Hindlimb muscle (tissue), 1 donor: Measurements from ENCODE around the gene FLT3LG. TPM values are rescaled to one million over a fixed set of nuclear protein-coding genes. Genes with fewer than 3 reads are reported as not detected.
"Not testable (repeated sequence)": the region's sequence is repeated elsewhere in the genome, so short reads cannot be mapped to it uniquely, and the experiment has no call there.

Experiments used
- DNase-seq: peaks from one replicate; pipeline ENCODE4 v3.0.0-alpha.2; 2013
- polyA plus RNA-seq: library from polyadenylated mRNA; unstranded; fragments of 120-200 nt; gene quantifications from one replicate; pipeline ENCODE4 v1.2.1, GENCODE V29; 2013; ENCODE audit not compliant: insufficient read length

The FLT3LG gene
- polyA plus RNA-seq, 1 donor: 3.5 TPM

DNA sequence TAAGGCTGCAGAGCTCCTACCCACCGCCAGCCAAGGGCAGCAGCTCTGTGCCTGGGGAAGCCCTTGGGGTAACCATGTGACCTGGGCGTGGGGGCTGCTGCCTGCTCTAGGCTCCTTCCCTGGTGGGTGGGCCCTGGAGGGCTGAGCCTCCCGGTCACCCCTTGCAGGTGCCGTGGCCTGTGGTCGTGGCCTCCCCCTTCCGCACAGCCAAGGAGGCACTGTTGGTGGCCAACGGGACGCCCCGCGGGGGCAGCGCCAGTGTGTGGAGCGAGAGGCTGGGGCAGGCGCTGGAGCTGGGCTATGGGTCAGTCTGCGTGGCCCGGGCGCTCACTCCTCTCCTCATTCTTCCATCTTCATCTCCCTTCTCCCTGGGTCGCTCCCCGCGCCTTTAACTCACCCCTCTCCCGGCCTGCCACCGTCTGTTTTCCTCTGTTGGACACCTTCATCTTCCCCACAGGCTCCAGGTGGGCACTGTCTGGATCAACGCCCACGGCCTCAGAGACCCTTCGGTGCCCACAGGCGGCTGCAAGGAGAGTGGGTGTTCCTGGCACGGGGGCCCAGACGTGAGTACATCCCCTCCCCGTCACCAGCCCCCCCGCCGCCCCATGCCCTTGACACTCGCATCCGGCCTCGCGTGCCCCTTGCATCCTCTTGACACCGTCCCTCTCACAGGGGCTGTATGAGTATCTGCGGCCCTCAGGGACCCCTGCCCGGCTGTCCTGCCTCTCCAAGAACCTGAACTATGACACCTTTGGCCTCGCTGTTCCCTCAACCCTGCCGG is 9.9 kb upstream of the FLT3LG start:
- DNase-seq: no peak

DNA sequence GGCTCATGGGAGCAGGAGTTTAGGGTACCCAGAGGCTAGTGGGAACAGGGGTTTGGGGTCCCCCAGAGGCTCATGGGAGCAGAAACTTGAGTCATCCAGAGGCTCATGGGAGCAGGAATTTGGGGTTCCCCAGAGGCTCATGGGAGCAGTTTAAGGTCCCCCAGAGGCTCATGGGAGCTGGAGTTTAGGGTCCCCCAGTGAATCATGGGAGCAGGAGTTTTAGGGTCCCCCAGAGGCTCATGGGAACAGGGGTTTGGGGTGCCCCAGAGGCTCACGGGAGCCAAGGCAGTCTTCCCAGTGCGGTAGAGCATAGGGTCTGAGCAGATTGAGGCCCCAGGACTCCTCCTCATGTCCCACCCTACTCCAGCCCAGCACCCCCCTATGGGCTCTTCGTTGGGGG is 8.6 kb upstream of the FLT3LG start:
- DNase-seq: no peak

DNA sequence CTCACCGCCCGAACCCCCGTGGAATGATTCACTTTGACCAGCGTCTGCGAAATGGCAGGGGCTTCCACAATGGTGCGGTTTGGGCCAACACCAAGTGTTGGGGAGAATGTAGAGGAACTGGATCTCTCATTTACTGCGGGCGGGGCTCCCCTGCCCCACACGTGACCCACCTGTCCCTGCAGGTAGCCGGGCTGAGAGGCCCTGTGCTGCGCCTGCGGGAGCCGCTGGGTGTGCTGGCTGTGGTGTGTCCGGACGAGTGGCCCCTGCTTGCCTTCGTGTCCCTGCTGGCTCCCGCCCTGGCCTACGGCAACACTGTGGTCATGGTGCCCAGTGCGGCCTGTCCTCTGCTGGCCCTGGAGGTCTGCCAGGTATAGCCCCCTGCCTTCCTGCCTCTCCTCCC is 5.8 kb upstream of the FLT3LG start:
- DNase-seq: no peak

DNA sequence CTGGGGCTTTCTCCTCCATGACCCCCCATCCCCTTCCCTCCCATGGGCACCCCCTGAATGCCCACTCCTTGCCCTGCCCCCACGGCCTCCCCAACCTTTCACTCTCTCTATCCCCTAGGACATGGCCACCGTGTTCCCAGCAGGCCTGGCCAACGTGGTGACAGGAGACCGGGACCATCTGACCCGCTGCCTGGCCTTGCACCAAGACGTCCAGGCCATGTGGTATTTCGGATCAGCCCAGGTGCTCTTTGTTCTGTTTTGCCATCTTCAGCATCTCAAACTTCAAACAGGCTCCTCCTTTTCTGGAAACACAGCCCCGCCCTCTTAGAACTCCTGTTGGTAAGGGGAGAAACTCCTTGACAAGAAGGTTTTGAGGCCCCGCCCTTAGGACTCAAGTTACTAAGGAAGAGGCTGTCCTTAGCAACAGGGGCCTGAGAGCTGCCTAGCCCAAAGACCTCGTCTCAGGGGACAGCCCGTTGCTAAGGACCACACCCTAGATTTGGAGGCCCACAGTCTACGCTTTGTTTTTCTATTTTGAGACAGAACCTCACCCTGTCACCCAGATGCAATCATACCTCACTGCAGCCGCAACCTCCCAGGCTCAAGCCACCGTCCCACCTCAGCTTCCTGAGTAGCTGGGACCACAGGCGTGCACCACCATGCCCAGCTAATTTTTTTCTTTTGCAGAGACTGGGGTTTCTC is 5.1 kb upstream of the FLT3LG start:
- DNase-seq: peak; percentile 85

DNA sequence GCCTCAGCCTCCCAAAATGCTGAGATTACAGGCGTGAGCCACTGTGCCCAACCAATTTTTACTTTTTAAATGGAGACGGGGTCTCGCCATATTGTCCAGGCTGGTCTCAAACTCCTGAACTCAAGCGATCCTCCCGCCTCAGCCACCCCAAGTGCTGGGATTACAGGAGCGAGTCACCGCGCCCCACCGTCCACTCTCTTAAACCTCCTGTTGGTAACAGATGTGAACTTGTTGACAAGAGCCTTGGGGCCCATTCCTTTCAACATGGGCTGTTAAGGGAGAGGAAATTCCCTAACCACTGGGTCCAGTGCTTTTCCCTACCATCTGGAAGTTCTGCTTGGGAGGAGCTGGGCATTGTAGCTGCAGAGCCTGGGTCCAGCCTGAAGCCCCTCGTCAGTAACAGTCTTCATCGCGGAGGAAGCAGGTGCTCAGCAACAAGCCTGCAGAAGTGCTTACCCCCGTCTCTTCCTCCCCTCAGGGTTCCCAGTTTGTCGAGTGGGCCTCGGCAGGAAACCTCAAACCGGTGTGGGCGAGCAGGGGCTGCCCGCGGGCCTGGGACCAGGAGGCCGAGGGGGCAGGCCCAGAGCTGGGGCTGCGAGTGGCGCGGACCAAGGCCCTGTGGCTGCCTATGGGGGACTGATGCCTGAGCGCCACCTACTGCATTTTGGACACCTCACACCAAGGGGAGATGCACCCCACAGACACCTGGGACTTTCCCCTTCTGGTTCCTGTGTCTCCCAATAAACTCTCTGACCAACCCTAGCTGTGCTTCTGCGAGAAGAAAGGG is 4.0 kb upstream of the FLT3LG start:
- no peak for DNase-seq

DNA sequence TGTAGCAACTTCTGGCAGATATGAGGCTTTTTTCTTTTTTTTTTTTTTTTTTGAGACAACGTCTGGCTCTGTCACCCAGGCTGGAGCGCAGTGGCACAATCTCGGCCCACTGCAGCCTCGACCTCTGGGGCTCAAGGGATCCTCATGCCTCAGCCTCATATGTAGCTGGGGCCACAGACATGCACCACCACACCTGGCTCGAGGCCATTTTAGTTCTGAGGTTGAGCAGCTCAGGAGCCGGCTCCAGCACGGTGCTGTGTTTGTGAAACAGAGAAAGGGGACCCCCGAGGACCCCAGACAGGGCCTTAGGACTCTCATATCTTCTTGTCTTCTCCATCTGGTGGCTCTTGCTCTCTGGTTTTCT is 3.4 kb upstream of the FLT3LG start:
- DNase-seq: no peak

DNA sequence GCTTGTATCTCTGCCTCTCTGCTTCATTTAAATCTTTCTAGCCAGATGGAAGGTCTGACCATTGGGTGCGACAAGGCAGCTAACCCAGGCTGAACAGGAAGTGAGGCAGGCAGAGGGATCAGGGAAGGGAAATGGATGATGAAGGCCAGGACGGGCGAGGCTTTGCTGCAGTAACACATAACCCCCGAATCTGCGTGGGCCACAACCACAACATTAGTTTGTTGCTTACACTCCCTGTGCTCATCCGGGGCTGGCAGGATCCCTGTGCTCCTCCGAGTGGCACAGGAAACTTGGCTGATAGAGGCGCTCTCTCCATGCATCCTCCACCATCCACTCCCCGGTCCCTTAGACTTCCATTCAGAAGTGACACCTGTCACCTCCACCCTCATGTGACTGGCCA is 1.1 kb upstream of the FLT3LG start:
- DNase-seq: no peak

DNA sequence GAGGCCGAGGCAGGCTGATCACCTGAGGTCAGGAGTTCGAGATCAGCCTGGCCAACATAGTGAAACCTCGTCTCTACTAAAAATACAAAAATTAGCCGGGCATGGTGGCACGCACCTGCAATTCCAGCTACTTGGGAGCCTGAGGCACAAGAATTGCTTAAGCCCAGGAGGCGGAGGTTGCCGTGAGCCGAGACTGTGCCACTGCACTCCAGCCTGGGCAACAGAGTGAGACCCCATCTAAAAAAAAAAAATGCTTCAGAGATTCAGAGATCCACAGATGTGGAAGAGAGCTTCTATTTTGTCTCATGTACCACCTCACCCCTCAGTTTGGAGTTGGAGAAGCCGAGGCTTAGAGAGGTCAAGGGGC is 531 bp upstream of the FLT3LG start:
- not testable (repeated sequence) for DNase-seq

DNA sequence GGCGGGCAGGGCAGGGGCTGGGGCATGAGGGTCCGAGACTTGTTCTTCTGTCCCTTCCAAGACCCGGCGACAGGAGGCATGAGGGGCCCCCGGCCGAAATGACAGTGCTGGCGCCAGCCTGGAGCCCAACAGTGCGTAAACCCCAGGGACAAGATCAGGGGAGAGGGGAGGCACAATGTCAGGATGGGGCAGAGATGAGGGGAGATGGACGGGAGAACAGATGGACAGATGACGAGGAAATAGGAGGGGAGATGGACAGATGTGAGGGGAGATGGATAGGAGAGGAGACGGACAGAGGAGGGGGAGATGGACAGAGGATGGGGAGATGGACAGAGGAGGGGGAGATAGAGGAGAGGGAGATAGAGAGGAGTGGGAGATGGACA is 518 bp downstream of the FLT3LG start:
- DNase-seq: no peak

DNA sequence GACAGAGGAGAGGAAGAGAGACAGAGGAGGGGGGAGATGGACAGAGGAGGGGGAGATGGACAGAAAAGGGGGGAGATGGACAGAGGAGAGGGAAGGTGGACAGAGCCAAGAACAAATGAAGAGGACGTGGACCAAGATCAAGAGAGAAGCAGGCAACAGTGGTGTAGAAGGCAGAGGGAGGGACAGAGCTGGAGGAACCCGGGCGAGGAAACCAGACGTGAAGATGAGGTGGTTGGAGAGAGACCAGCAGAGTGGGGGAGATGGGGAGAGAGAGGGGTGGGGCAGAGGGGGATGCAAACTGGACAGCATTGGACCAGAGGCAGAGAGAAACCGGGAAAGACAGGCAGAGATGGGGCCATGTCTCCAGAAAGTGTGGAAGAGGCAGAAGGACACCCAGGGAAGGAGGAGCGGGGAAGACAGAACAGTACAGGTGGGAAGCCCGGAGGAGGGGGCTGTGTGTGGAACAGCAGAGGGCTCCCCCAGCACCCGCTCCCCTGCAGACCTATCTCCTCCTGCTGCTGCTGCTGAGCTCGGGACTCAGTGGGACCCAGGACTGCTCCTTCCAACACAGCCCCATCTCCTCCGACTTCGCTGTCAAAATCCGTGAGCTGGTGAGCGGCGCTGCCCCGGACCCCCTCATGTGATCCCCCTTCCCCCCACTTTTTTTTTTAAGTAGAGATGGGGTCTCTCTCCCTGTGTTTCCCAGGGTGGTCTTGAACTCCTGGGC is 1.3 kb downstream of the FLT3LG start:
- DNase-seq: no peak

DNA sequence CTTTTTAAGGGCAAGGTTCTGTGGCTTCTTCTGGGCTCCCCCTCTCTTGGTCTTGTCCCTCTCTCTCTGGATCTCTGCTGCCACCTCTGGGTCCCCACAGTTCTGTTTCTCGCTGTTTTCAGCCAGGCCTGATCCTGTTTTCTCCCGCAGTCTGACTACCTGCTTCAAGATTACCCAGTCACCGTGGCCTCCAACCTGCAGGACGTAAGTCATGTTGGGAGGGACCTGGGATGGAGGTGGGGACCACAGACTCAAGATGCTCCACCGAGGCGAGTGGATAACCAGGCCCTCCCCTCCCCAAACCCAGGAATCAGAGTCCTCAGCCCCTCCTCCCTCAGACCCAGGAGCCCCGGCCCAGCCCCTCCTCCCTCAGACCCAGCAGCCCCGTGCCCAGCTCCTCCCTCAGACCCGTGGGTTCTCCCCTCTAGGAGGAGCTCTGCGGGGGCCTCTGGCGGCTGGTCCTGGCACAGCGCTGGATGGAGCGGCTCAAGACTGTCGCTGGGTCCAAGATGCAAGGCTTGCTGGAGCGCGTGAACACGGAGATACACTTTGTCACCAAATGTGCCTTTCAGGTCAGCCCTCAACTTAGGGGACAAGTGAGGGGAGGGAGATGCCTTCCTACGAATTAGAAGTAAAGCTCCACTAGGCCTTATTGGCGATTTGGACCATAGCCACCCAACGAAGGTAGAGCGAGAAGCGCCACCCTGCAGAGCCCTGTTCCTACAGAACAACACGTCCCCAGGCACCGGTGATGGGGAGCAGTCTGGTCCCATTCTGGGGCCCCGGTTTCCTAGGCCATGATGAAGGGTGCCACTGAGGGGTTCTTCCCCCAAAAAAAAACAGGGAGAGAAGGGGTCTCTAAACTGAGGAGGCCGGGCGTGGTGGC is 2.2 kb downstream of the FLT3LG start:
- no peak for DNase-seq

DNA sequence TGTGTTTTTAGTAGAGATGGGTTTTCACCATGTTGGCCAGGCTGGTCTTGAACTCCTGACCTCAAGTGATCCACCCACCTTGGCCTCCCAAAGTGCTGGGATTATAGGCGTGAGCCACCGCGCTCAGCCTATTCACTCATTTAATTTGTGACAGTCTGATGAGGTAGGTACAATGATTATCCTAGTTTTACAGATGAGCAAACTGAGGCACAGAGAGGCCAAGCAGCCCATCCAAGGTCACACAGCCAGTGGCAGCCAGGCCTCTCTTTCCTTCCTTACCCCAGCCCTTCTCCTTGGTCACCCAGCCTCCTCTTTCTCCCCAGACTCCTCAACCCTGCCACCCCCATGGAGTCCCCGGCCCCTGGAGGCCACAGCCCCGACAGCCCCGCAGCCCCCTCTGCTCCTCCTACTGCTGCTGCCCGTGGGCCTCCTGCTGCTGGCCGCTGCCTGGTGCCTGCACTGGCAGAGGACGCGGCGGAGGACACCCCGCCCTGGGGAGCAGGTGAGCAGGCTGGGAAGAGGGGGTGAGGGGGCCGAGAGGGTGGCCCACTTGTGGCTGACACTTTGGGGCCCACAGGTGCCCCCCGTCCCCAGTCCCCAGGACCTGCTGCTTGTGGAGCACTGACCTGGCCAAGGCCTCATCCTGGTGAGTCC is 6.1 kb downstream of the FLT3LG start:
- DNase-seq: no peak

DNA sequence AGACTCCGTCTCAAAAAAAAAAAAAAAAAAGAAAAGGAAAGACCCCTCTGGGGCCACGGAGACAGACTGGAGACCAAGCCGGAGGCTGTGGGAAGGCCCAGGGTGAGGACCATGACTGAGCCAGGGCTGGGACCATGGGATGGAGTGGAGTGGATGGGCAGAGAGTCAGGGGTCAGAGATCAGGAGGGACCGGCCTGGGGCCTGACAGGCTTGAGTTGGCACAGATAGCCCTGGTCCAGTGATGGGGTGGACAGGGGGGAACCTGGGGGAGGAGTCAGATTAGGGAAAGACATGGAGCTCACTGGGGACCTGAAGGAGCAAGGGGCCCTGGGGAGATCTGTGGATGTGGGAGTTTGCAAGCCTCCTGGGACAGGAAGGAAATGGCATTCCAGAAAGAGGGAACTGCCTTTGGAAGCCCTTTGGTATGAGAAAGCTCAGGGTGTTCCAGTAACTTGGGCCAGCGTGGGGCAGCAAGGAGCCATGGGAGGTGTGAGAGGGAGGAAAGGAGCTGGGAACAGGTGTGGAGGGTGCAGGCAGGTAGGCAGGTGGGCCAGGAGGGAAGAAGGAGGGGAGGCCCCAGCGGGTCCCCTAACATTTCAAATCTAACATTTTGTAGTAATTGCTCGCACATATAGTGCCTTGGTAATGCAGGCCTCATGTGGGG is 7.1 kb downstream of the FLT3LG start:
- DNase-seq: no peak

DNA sequence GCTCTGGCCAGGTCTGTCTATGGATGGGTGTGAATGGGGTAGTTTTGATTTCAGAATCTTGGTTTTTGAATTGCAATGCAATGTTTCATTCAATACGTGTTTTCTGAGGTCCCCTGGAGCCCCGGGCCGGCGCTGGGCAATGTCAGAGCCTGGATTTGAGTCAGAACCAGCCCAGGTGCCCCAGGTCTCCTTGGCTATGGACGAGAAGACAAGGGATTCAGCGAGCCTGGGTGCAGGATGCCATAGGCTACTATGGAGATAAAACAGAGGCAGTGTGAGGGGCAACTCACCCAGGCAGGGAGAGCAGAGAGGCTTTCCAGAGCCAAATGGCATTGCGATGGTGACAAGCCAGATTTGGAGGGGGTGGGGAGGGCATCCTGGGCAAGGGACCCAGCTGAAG is 12.2 kb downstream of the FLT3LG start:
- DNase-seq: no peak

DNA sequence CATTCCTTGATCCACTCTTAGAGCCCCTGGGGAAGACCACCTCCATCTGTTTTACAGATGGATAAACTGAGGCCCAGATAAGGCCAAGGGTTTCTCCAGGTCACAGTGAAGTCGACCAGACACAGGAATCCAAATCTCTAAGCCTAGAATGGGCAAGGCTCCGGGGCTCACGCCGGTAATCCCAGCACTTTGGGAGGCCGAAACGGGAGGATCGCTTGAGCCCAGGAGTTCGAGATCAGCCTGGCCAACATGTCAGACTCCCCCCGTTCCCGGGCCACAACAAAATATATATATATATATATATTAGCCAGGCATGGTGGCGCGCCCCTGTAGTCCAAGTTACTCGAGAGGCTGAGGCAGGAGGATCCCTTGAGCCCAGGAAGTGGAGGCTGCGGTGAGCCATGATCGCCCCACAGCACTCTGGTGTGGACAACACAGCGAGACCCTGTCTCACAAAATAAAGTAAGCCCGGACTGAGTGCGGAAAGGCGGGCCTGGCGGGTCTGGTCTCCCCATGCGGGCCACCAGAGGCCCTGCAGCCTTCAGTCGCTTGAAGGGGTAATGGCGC is 12.8 kb downstream of the FLT3LG start:
- no peak for DNase-seq

DNA sequence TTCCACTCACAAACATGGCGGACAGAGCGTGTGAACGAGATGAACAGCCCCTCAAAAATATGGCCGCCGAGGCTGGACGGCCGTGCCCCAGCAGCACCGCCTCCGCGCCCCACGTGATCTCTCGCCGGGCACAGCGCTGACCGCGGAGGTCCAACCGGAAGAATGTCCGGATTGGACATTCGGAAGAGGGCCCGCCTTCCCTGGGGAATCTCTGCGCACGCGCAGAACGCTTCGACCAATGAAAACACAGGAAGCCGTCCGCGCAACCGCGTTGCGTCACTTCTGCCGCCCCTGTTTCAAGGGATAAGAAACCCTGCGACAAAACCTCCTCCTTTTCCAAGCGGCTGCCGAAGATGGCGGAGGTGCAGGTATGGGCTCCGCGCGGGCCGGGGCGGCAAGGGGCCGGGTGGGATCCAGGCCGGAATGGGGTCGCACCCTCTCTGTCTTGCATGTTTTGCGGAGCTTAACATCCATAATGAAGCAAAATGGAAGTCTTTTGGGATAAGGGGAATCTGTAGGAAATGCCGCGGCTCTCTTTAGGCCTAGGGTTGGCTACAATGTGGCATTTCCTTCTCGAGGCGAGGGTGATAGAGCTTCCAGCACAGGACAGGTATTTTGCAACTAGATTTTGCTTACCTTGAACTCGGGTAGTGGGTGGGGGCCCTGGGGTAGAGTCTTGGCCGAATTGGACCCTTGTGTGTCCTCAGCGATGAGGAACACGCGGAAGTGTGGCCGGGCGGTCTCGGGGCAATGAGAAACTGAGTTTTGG is 13.4 kb downstream of the FLT3LG start, which contains the start of gene RPL13A:
Gene RPL13A, plus strand, starts transcription at position 332 of the 769 bp plus-strand sequence. Its CDS starts 22 bp downstream, at position 354.
- peak; percentile 100 for DNase-seq

DNA sequence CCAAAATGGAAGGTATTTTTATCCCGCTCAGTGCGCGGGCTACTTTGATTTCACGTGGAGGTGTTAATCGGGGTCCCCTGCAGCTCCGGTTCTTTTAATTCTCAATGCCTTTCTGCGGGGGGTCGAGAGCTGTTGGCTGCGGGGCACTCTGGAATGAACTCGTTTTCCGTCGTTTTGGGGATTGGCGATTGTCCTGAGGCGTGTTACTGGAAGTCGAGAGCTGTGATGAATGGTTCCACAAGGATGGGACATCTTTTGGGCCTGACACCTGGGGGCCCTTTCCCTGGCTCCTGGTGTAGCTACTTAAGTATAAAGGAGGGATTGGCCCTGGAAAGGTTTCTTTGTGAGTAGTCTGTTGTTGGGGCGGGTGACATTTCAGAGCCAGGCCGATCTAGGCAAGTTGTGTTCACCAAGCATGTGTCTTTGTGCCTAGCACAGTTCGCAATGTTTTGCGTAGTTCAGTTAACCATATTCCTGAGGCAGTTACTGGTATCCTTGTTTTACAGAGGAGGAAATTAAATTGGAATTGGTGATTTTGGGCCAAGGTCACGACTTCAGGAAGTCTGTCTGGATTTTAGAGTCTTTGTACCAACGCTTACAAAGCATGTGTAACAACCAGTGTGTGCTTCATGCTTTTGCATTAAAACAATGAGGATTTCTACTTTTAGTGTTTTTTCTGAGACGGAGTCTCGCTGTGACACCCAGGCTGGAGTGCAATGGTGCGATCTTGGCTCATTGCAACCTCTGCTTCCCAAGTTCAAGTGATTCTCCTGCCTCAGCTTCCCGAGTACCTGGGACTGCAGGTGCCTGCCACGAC is 14.2 kb downstream of the FLT3LG start:
- DNase-seq: no peak

DNA sequence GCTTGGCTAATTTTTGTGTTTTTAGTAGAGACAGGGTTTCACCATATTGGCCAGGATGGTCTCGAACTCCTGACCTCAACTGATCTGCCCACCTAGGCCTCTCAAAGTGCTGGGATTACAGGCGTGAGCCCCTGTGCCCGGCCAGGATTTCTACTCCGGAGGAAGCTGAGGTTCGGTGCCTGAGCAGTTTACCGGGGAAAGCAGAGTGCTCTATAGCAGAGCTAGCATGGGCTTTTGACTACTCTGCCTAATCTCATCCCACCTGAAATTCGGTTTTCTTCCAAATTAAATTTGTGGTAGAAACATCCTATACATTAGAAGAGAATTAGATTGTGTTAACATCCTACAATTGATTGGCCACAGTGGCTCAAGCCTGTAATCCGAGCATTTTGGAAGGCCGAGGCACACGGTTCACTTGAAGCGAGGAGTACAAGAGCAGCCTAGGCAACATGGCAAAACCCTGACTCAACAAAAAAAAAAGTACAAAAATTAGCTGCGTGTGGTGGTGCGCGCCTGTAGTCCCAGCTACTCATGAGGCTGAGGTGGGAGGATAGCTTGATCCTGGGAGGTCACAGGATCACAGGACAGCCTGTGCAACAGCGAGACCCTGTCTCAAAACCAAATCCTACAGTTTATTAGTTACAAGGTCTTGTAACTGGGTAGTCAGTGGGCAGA is 15.0 kb downstream of the FLT3LG start:
- no peak for DNase-seq
